Stimulated activated CD8-positive, alpha-beta memory T cell treated with anti-CD3 and anti-CD28 coated beads, Interleukin-2, amount 100 ng/mL, for 48 hours (primary cell): ENCODE results near the gene FUBP3.

Experiments
- DNase-seq, 2 donors: peaks; one replicate each; pipeline ENCODE4 v3.0.0-alpha.2; 2020; ENCODE audit warnings: low read depth in 2 of 2

Gene FUBP3

DNA sequence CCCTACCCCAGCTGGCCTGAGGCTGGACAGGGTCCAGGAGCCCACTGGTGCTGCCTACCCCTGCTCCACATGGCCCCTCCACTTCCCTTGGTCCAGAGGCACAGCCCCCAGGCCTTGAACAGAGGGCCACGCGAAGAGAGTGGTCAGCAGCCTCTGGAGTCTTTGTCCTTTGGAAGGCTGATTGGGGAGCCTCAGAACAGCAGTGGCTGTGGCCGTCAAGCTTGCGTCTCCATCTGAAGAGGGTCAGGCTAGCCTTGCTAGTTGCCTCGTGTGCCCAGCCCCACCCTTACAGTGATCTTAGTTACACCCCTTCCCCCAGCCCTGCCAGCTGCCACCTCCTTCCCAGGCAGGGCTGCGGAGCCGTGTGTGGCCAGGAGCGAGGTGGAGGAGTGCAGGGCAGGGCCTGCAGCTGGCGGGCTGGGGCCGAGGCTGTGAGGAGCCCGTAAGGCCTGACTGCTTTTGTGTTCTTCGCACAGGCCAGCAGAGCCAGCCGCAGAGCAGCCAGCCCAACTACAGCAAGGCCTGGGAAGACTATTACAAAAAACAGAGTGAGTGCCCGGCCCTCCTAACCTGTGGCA, 54.9 kb downstream of the FUBP3 start:
- DNase-seq = no peak

DNA sequence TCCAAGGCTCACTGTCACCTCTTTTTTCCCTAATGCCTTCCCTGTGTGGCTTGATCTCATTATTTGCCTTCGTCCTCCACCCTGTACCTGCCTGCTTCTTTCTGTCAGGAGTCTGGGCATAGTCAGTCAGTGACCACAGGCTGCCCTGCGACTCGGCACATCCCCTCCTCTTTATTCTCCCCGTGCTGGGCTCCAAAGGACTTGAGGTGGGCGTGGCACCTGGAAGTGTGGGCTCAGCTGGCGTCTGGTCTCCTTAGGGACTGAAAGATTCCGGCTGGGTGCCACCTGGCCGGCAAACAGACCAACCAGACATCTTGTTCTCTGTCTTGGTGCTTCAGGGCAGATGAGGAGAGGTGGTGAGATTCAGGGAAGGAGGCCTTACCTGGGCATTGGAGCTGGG, 55.4 kb downstream of the FUBP3 start:
- no peak for DNase-seq

DNA sequence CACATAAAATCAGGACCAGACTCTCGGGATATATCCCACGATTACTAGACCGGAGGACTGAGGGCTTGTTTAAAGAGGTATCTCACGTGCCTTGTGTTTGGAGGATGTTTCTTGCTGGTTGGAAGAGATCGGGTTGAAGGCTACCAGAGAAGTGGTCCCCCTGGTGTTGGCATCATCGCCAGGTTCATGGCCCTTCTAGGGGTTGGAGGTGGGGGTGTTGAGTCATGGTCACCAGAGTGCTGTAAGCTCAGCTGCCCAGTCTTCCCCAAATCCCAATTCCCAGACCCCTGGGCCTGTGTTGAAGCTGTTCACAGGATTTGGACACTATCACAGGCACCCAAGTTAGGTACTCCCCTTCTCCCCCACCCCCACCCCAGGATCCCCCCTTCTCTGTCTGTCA, 55.9 kb downstream of the FUBP3 start:
- DNase-seq = no peak

DNA sequence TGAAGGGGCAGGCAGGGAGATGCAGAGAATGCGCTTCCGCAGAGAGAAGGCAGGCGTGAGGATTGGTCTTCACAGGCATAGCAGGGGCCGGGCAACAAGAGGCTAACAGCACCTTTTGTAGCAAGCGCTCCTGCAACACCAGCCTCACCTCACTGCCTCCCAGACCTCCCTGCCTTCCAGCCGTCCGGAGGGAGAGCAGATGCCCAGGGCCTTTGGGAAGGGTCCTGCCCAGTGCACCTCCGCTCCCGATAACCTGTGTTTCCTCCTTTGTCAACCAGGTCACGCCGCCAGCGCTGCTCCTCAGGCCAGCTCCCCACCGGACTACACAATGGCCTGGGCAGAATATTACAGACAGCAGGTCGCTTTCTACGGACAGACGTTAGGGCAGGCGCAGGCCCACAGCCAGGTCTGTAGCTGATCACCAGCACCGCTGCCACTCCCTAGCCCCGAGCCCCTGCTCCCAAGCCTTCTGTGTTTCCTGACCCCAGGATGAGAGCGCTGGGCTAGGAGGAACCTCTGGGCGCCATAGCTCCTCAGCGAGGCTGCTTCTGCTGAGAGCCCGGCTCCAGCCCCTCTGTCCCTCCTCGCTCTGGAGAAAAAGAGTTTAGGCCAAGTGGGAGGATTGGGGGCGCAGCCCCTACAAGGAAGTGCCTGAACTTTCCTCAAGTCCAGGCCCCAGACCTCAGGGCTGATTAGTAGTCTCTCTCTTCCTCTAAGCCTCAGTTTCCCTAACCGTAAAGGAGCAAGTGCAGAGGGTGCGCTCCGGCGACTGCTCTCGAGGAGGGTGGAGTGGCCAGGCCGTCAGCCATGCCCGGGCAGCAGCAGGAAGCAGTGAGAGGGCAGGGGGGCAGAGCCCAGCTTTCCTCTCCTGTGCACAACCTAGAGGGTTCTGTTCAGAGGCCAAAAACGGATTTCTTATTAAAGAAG, 56.6 kb downstream of the FUBP3 start:
- no peak for DNase-seq

DNA sequence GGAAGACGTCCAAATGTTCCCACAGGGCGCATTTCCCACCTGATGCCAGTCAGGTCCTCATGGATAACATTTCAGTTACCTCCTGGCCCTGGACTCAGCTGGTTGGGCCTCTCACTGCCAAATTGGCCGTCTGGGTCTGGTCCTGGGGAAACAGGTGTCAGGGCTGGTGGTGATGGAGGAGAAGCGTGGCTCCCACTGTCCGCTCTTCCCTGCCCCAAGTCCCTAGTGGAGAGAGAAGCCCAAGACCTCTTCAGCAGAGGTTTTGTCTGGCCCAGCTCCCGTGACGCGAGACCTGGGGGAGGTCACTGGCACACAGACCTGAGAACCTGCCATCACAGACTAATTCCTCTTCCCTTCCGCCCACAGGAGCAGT, 57.3 kb downstream of the FUBP3 start:
- DNase-seq = no peak

DNA sequence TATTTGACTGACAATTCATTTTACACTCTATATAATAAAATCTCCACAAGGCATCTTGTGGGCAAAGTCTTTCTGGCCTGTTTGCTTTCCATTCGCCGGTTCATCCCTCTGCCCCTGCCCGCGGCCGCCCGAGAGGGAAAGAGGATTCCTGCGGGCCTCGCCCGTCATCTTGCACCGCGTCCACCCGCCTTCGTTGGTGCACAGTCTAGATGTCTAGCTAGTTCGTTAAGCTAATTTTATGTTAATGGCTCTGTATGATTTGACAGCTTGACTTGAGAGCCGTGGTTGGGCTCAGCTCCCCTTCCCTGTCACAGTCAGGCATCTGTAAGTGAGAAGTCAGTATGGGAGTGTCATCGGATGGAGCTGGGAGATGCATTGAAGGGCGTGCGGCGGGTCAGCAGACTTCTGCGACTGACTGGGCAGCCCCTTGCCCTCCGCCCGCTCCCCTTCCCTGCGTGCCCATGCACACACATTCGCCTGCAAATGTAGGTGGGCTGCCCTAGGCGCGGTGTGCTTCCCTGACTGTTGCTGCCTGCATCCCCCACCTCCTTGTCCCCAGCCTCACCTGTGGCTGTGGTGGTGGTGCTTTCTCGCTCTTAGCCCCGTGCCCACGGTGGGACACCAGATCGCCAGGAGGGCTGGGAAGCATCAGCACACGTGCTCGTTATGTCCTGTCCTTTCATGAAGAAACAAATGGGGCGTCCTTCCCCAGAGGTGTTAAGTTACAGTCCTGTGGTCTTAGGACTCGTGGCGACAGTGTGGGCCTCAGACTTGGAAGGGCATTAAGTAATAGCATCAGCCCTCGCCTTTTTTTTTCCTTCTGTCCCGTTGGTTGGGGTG, 59.1 kb downstream of the FUBP3 start:
- DNase-seq = no peak

DNA sequence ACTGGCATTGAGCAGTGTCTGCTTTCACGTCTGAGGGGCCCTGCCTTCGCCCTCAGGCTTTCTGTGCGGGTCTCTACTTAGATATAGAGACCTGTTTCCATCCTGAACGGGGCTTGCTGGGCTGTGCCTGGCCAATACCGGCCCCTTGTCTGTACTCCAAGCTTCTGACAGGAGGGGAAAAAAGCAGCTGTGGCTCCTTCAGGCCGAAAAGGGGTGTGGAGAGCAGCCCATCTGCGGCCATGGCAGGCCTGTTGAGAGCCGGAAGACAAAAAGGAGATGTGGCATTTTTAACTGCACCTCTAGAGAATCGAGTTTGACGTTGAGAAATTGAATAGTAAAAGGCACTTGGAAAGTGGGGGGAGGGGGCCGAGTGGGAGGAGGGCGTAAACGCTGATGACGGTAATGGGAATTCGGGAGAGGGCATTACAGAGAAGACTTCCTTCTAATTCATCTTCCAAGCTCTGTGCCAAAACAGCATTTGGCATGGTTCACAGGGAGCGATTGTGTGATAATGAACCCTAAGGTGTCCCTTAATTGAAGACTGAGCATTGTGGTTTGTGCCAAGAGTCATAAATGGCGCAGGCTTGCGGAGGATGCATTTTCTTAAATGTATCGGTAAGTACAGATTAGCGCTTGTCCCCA, 59.9 kb downstream of the FUBP3 start:
- no peak for DNase-seq

DNA sequence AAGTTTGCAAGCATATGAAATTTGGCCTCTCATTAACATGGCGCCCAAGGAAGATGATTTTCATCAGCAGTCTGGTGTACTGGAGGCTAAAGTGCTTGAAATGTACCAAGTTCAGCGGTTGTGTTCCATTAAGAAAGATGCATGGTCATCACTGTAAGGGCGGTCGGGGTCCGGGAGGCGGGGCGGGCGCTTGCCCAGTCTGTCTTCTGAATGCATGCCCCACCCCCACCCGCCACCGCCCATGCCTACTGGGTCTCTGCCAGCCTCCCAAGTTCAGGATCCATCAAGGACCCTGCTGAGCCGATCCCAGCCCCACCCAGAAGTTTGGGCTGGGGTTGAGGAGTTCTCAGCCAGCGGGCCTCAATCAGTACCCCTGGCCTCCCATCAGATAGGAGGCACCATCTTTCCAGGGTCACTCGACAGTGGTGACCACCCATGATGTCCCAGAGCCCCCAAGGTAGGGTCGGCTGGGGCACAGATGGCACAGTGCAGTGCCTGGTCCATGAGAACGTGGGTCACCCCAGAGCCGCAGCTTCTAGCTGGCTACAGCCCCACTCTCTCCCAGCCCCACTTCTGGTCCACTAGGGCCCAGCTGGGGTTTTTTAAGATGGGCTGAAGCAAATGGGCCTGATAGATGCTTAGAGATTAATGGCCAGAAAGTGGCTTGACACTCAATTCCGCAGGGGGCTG, 60.6 kb downstream of the FUBP3 start:
- no peak for DNase-seq

DNA sequence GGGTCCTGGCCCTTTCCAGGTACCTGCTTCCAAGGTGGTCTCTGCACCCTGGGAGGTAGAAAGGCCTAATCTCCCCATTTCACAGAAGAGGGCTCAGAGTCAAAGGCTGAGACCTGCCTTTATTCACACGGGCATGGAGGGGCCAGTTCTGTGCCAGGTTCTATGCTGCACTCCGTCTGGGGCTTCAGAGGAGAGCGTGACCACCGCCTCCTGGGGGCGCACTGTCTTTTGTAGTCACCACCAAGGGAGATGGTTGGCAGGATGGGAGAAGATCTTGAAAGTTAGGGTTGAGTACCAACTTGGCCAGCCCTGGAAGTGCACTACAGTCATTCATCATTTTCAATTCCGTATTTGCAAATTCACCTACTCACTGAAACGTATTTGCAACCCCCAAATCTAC, 61.3 kb downstream of the FUBP3 start:
- DNase-seq = no peak

DNA sequence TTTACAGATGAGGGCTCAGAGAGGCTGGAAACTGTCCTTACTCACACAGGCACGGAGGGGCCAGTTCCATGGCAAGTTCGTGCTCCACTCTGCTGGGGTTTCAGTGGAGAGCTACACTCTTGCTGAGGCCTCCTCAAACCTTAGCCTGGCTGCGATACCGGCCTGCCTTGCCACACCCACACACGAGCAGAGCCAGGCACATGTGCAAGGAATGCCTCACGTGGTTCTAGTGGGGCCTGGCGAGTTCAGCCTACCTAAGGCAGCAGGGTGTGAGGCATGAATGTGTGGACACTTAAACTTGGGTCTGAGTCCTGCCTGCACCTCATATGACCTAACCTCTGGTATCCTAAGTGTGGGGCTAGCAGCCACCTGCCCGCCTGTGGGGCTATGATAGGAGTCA, 63.5 kb downstream of the FUBP3 start:
- no peak for DNase-seq

DNA sequence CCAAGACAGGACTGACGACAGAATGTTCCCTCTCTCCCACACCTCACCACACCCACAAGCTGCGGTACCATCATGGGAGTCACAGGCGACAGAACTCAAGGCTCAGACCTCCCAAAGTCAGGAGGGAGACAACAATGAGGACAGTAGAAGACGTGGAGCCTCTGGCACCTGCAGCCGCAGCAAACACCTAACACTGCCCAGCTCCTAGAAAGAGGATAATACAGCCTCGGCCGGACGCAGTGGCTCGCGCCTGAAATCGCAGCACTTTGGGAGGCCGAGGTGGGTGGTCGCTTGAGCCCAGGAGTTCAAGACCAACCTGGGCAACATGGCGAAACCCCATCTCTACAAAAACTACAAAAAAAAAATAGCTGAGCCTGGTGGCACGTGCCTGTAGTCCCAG, 71.8 kb downstream of the FUBP3 start:
- DNase-seq = no peak

DNA sequence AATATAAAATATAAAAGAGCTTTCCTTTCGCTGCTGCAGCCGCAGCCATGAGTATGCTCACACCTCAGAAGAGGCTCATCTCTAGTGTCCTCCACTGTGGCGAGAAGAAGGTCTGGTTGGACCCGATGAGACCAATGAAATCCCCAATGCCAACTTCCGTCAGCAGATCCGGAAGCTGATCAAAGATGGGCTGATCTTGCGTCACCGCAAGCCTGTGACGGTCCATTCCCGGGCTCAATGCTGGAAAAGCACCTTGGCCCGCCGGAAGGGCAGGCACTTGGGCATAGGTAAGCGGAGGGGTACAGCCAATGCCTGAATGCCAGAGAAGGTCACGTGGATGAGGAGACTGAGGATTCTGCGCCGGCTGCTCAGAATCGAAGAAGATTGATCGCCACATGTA, 72.4 kb downstream of the FUBP3 start:
- DNase-seq = no peak

DNA sequence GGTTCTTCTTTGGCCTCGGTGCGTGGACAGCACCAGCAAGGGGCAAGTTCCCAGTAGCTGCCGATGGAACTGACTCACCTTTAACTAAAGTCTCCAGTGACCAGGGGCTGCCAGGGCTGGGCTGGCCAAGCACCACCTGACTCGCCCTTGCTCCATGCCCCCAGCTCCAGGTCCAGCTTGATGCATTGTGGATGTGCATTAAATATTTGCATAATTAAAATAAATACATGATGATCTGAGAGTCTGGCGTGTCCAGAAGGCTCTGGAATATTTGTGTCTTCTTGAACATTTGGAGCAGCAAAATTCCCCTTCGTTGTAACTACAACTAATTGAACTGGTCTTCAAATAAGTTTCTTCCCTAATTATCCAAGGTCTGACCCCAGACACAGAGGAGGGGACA, 75.5 kb downstream of the FUBP3 start:
- DNase-seq = no peak

DNA sequence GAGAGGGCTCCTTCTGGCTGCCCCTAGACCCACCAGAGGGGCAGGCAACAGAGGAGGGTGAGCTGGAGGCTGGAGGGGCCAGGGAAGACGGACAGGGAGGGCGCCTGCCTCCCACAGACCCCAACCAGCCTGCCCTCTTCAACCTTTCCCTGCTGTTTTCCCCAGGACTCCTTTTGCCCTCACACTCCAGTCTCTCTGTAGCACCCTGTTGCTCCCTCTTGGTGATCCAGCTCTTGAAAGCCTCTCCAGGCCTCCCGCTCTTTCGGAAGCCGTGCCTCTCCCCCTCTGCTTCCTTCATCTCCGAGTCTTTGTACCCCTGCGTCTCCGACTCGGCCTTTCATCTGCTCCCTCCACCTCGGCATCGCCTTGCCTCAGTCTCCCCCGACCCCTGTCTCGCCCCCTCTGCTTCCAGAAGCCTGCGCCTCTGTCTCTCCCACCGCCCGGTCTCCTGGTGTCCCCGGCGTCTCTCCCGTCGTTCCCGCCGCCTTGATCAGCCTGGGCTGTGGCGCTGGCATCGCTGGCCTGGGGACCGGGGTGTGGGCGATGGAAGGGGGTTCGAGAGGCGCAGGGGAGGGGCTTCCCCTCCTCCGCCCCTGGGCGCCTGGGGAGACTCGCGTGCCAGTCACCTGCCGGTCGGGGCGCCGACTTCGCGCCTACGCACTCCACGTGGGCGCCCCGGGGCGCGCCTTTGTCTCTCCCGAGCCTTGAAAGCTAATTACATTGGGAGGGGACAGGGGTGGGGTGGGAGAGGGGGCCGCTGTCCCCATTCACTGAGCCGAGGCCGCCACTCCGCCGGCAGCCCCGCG, 79.7 kb downstream of the FUBP3 start:
- no peak for DNase-seq

DNA sequence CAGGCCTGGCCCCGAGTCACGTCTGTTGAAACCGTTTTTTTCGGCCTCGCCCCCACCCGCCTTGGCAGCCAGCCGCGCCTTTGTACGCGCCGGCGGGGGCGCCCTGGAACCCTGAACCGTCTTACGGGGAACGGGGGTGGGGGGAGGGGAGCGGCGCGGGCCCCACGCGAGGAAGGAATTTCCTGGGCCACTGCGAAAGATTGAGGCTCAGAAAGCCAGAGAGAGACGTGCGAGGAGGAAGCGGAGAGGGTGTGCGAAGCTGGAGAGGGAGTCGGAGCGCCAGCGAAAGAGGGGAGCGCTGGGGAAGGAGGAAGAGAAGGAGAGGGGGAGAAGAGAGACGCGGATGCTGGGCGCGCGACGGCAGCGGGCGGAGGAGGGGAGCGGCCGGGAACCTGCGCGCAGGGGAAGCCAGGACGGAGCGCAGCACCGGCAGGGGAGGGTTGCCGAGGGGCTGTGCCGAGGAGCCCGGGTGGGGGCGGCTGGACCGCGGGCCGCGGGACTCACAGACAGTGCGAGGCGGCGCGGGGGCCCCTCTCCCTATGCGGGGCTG, 80.4 kb downstream of the FUBP3 start:
- DNase-seq = no peak

DNA sequence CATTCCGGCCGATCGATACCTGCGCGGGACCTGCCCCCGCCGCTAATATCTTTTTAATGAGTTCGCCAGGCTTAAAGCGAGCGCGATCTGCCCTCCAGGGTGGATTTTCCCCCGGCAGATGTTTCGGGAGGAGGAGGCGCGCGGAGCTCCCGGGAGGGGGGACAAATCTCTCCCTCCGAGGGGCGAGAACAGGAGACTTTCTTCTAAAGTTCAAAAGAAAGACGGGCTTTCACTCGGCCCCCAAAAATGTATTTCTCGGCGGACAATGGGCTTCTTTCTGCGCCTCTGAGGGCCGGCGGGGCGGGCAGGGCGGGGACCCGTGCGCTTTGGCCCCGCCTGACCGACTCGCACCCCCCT, 80.9 kb downstream of the FUBP3 start:
- no peak for DNase-seq

DNA sequence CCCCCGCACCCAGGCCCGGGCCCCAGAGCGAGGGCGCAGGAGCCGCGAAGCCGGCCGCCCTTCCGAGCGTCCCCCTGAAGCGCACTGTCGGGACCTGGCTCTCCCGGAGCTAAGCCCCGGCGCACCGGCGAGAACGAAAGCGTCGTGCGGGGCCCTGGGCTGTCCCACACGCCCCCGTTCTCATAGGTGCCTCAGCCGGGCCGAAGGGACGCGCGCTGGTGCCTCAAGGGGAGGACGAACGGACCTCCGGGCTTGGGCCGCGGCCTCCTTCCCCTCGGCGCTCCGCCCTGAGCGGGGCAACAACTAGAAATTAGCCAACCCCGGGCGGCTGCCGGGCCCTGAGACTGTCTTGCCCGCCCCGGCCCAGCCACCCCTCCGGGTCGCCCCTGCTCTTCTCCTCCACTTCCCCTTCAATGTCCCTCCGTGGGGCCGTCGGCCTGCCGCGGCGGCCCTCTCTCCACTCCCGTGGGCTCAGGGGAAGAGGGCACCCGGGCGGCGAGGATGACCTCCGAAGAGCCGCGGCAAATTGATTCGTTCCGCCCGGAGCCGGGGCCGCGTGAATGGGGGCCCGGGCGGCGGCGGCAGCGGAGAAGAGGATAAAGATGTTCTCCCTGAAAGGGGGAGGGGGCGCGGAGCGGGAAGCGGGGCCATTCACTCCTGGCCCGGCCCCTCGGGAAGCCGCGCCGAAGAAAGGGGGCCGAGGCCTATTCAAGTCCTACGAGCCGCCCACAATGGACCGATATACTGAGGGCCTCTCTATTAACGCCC, 81.5 kb downstream of the FUBP3 start:
- DNase-seq = no peak

DNA sequence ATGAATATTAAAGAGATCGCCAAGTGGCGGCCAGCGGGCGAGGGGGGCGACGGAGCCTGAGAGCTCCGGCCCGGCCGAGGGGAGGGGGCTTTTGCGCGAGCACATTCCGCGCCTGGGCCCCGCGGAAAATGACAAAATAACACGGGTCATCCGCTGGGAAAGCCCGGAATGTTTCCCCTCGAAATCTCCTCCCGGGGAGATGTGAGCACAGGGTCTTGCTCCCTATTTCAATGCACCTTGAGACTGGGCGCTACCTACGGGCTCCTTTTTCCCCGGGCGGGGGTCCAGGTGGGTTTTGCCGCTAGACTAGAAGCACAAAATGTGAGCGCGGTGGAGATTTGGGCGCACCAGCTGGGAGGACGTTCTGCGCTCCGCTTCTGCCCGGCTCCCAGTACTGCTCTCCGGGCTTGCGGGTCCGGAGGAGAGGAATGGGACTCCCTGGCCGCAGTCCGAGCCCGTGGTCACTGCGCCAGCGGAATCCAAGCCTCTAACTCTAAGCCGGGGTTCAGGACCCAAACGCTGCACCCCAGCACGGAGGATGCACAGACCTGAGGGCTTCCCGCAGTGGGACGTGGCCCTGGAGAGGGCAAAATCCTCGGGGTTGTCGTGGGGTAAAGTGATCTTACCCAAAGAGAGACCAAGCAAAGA, 82.2 kb downstream of the FUBP3 start:
- DNase-seq = no peak
